Activated T-helper 9 cell treated with anti-CD3 and anti-CD28 coated beads, Interleukin-2, amount 50 U/mL, for 16 hours (primary cell): ENCODE data around the gene EEF1AKMT2.
A peak's percentile ranks its signal among the peaks of the same experiment; 100 is the strongest.
"Not testable (repeated sequence)": the region's sequence is repeated elsewhere in the genome, so short reads cannot be mapped to it uniquely, and the experiment has no call there.

Source experiments
- DNase-seq: peaks from one replicate; pipeline ENCODE4 v3.0.0-alpha.2; 2020; ENCODE audit warnings: low read depth

The EEF1AKMT2 gene

GRCh38 chr10:124755581-124755980 is 36.1 kb downstream of the EEF1AKMT2 start:
- no peak for DNase-seq

- no peak for DNase-seq
Measured at GRCh38 chr10:124754227-124754626, 37.5 kb downstream of the EEF1AKMT2 start.

GRCh38 chr10:124748953-124749645 is 42.6 kb downstream of the EEF1AKMT2 start:
- no peak for DNase-seq

GRCh38 chr10:124748166-124748565 is 43.5 kb downstream of the EEF1AKMT2 start:
- no peak for DNase-seq

- DNase-seq: no peak
Measured at GRCh38 chr10:124747745-124748144, 43.9 kb downstream of the EEF1AKMT2 start.

- no peak for DNase-seq
Measured at GRCh38 chr10:124746992-124747391, 44.7 kb downstream of the EEF1AKMT2 start.

GRCh38 chr10:124746447-124746846 is 45.2 kb downstream of the EEF1AKMT2 start:
- DNase-seq: not testable (repeated sequence)

GRCh38 chr10:124745673-124746072 is 46.0 kb downstream of the EEF1AKMT2 start:
- DNase-seq: no peak

GRCh38 chr10:124745252-124745651 is 46.4 kb downstream of the EEF1AKMT2 start:
- DNase-seq: no peak

- DNase-seq: peak; percentile 75
Measured at GRCh38 chr10:124744102-124745050, 47.3 kb downstream of the EEF1AKMT2 start, which contains the start of gene FAM53B. TSS of gene FAM53B (minus strand) at chr10:124744378. CDS start at chr10:124706713, 37,665 bp downstream.

- DNase-seq: no peak
Measured at GRCh38 chr10:124743191-124744101, 48.2 kb downstream of the EEF1AKMT2 start.

GRCh38 chr10:124742413-124743190 is 49.1 kb downstream of the EEF1AKMT2 start:
- DNase-seq: no peak

- DNase-seq: no peak
Measured at GRCh38 chr10:124741922-124742412, 49.7 kb downstream of the EEF1AKMT2 start.

GRCh38 chr10:124741281-124741921 is 50.3 kb downstream of the EEF1AKMT2 start:
- DNase-seq: peak; percentile 61

GRCh38 chr10:124740369-124741280 is 51.1 kb downstream of the EEF1AKMT2 start:
- no peak for DNase-seq

GRCh38 chr10:124739986-124740368 is 51.7 kb downstream of the EEF1AKMT2 start:
- no peak for DNase-seq

GRCh38 chr10:124739119-124739921 is 52.4 kb downstream of the EEF1AKMT2 start:
- no peak for DNase-seq

- no peak for DNase-seq
Measured at GRCh38 chr10:124738441-124738840, 53.2 kb downstream of the EEF1AKMT2 start.
